GM18868 (cell line): ENCODE results near the gene SDHD.
"Not testable (repeated sequence)": the region's sequence is repeated elsewhere in the genome, so short reads cannot be mapped to it uniquely, and the experiment has no call there.

Source experiments
- ATAC-seq: cut with Tn5 transposase; IDR thresholded peaks from one replicate; pipeline ENCODE4 v1.9.1; 2021; ENCODE audit warnings: mild to moderate bottlenecking, moderate library complexity; ENCODE audit not compliant: unreplicated experiment

SDHD gene

GRCh38 chr11:112086422-112087191 lies at the start of gene SDHD, which contains the start of gene TIMM8B:
Gene SDHD, plus strand, starts transcription at chr11:112086873. Its CDS starts 35 bp downstream, at chr11:112086908.
Gene TIMM8B, minus strand, starts transcription at chr11:112086756. Its CDS starts 33 bp downstream, at chr11:112086723.
- peak; percentile 89 for ATAC-seq

DNA sequence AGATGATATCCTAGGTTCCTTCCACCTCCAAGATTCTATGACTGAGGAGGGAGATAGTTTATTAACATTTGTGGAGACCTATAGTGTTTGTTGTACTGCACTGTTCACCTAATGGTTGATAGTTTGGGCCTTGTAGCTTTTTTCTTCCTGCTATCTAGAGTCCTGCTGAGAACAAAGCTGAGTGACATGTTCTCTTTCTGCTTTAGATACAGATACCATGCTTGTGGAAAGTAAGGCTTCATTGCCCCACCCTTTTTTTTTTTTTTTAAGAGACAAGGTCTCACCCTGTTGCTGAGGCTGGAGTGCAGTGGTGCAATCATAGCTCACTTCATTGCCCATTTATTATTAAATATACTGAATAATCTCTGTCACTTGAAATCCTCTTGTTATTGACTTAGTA lies 49.1 kb upstream of the SDHD start:
- no peak for ATAC-seq

GRCh38 chr11:112042161-112042960 lies 44.3 kb upstream of the SDHD start:
- ATAC-seq: no peak

DNA sequence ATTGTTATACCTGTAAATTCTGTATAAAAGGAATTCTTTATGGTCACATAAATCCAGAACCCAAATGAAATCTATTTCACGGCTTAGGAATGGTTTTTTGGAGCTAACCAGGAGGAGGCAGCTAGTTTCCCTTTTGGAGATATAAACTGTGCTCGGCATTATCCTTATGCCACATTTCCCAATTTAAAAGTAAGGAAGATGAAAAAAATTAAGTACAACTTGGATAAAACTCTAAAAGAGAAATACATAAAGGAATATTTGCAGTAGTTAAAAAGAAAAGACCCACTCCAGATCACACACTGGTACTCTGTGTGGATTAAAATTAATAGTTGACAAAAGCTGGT lies 43.7 kb upstream of the SDHD start:
- ATAC-seq: no peak

GRCh38 chr11:112044961-112045360 lies 41.7 kb upstream of the SDHD start:
- no peak for ATAC-seq

DNA sequence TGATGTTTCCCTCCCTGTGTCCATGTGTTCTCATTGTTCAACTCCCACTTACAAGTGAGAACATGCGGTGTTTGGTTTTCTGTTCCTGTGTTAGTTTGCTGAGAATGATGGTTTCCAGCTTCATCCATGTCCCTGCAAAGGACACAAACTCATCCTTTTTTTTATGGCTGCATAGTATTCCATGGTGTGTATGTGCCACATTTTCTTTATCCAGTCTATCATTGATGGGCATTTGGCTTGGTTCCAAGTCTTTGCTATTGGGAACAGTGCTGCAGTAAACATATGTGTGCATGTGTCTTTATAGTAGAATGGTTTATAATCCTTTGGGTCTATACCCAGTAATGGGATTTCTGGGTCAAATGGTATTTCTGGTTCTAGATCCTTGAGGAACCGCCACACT lies 40.0 kb upstream of the SDHD start:
- ATAC-seq: not testable (repeated sequence)

DNA sequence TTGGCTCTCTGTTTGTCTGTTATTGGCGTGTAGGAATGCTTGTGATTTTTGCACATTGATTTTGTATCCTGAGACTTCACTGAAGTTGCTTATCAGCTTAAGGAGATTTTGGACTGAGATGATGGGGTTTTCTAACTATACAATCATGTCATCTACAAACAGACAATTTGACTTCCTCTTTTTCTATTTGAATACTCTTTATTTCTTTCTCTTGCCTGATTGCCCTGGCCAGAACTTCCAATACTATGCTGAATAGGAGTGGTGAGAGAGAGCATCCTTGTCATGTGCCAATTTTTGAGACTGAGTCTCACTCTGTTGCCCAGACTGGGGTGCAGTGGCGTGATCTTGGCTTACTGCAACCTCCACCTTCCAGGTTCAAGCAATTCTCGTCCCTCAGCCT lies 38.4 kb upstream of the SDHD start:
- ATAC-seq: not testable (repeated sequence)

DNA sequence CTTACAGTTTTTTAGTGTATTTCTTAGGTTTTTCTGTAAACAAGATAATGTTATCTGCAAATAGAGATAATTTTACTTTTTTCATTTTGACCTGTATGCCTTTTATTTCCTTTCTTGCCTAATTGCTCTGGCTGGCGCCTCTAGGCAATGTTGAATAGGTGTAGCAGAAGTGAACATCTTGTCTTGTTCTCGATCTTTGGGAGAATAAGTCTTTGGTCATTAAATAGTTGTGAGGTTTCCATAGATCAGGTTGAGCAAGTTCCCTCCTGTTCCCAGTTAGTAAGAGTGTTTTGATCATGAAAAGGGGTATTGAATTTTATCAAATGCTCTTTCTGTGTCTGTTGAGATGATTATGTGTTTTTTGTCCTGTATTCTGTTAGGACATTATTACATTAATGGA lies 36.9 kb upstream of the SDHD start:
- ATAC-seq: no peak

GRCh38 chr11:112050721-112051120 lies 36.0 kb upstream of the SDHD start:
- peak; percentile 77 for ATAC-seq

DNA sequence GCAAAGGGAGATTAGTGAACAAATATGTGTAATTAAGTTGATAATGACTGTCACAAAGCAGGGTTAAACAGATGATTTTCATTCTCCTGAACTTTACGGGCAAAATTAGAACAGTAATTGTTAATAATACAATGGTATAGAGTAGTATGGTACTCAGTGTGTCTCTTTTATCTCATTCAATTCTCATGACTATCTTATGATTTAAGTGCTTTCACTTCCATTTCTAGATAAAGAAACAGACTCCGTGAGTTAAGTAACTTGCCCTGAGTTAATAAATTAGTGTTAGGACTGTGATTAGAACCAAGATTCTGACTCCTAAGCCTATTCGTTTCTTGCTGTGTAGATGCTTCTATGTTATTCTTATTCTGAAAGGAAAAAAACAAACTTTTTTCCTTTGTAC lies 34.9 kb upstream of the SDHD start:
- no peak for ATAC-seq

- no peak for ATAC-seq
Measured at GRCh38 chr11:112057170-112057569, 29.5 kb upstream of the SDHD start.

DNA sequence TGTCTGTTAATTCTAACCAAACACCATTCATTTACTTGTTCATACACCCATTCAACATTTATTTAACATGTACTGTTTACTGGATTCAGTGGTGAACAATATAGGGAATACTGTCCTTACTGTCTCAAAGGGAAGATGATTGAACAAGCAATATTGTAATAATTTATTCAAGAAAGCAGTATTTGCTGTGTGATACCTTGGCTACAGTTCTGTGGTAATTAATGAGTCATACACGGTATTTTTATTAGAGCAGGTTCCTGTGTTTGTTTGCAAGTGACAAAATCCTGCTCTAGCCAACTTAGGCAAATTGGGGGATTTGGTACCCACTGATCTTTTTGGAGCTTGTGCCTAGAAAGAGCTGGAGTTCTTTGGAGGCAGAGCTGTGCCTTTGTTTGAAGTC lies 28.6 kb upstream of the SDHD start:
- no peak for ATAC-seq

DNA sequence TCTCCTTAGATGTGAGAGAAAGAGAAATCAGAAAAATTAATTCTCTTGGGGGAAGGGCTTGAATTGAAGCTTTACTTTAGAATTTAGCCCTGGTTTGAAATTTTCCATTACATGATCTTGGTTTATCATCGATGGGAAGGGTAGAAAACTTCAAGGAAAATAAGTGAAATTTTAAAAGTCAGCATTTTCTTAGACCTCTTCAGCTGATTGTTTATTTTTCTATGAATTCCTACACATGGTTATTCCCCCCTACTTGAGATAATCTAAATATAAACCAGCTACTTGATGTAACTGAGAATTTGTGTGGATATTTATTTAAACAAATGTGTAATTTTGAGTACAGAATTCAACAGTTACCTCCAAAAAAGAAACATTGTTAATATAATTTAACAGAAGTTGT lies 23.8 kb upstream of the SDHD start:
- ATAC-seq: no peak

DNA sequence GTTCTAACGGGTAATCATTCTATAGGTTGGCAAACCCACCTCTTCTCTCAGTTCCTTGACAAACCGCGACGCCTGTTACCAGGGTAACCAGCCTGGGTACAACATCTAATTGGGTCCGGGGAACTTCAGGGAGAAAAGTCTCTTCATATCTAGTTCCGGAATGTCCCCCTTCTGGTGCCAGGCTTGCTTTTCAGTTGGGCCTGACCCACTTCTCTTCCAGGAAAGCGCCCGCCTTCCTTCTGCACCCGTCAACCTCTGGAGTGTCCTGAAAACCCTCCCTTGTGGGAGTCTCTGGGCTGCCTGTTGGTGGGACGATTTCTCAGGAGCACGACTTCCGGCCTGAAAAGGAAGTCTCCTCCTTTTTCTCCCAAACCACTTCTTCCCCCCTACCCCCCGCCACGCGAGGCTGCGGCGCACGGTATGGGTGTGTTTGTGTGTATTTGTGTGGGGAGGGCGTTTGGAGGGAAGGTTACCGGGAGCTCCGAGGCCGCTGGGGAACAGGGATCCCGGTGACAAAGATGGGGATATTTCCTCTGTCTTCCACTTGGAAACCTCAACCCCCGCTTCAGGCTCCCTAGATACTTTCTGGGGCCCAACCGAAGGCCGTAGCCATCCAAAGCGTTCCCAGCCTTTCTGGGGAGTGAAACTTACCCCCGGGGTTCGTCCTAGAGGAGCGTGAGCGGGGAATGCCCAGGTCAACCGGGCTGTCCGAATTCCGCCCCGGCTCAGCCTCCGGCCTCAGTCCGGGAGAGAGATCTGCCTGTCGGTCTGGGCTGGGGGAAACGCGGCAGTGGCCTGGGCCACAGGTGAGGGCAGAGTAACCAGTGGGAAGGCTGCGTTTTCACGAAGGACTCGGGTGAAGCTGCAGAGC lies 12.5 kb upstream of the SDHD start, which contains the start of the genes NKAPD1 and PIH1D2:
Gene NKAPD1, plus strand, starts transcription at position 359 of the 871 bp plus-strand sequence. CDS start 1,276 bp downstream, outside the sequence.
Gene PIH1D2, minus strand, starts transcription at position 77 of the 871 bp plus-strand sequence. CDS start 843 bp downstream, outside the sequence.
- peak; percentile 86 for ATAC-seq

GRCh38 chr11:112082729-112083128 lies 3.9 kb upstream of the SDHD start:
- ATAC-seq: no peak

DNA sequence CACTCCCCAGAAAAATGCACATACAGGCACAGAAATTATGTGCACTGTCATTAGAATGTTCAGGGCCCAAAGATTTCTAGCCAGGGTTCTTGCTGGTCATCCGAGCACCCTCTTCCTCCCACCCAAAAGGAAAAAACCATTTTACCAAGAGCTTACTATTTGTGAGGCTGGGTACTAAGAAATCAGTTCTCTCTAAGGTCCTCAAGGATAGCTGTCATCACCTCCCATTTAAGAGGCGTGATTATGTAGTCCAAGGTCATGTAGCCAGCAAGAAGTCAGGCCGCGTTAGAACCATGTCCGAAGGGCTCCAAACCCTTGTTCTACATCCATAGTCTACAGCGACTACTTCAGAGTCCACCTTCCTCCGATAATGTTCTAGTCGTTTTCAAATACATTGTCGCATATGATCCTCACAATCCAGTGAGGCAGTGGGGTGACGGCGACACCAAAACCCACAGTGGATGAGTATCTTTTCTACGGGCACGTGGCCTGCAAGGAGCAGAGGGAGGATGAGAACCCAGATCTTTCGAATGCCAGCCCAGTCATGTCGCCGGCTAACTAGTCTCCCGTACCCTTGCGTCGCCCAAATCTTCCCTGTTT lies 751 bp upstream of the SDHD start:
- peak; percentile 32 for ATAC-seq

- no peak for ATAC-seq
Measured at GRCh38 chr11:112087212-112087611, 539 bp downstream of the SDHD start.

DNA sequence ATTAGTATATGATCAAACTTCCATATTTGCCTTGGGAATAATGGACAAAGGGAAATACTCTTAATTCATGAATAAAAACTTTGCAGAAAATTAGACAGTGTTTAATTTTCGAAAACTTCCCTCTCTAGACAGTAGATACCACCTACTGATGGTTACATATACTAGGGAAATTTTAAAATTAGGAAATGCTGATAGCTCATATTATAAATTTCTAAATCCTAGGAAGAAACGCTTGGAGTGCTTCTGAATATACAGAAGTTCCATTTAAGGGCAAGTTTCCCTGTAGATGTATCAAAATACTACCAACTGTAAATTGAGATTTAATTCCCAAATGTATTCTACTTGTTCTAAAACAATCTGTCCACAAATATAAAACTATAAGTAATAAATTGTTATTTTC lies 8.6 kb downstream of the SDHD start:
- not testable (repeated sequence) for ATAC-seq

DNA sequence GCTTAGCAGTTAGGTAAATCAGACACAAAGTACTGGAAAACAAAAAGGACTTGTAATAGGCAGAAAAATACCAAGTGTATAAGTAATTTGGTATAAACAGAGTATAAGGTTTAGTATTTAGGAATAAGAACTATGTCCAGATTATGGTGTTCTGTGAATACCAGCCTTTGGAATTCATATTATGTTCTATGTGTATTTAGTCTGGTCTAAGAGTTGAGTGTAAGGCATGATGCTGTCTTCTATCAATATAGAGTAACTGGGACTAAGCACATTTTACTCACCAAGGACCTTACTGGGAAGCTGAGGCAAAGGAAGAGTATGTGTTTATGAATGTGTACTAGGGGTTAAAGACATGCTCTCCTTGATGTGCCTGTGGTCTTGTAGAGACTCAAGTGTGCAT lies 9.5 kb downstream of the SDHD start:
- no peak for ATAC-seq

DNA sequence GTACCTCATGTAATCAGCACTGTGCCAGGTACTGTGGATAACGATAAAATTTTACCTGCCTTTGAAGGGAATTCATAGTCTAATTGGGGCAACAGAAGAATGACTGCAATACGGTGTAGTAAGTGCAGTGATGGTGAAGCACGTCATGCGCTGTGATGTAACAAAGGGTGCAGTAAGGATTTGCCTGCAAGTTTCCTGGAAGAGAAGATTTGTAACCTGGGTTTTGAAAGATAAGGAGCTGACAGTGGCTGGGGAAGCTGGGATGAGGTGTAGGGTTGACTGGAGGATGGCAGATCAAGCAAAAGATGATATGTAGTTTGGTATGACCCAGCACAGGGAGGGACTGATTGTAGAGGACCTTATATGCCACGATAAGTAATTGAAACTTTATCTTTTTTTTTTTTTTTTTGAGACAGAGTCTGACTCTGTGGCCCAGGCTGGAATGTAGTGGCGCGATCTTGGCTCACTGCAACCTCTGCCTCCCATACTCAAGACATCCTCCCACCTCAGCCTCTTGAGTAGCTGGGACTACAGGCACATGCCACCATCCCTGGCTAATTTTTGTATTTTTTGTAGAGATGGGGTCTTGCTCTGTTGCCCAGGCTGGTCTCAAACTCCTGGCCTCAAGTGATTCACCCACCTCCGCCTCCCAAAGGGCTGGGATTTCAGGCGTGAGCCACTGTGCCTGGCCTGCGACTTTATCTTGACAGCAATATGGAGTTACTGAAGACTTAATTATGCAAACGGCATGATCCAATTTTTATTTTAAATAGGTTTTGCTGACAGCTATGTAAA lies 11.3 kb downstream of the SDHD start:
- no peak for ATAC-seq
